Measurements from ENCODE around the gene CFAP20DC. TPM values are rescaled to one million over a fixed set of nuclear protein-coding genes. Genes with fewer than 3 reads are reported as not detected.

CFAP20DC gene
- total RNA-seq, 3 donors from 2014 or later (not counting 1 experiment from before 2014, with no cell fraction given), result 0.09 to 0.20 (median 0.18) TPM

- DNase-seq (no peak), ATAC-seq (no peak)
- H3K36me3 ChIP-seq (ENCODE audit: control insufficient read depth, insufficient read depth, low read length), result no peaks in the 10 kb centered on the region
- TF ChIP-seq, protein P1, sequence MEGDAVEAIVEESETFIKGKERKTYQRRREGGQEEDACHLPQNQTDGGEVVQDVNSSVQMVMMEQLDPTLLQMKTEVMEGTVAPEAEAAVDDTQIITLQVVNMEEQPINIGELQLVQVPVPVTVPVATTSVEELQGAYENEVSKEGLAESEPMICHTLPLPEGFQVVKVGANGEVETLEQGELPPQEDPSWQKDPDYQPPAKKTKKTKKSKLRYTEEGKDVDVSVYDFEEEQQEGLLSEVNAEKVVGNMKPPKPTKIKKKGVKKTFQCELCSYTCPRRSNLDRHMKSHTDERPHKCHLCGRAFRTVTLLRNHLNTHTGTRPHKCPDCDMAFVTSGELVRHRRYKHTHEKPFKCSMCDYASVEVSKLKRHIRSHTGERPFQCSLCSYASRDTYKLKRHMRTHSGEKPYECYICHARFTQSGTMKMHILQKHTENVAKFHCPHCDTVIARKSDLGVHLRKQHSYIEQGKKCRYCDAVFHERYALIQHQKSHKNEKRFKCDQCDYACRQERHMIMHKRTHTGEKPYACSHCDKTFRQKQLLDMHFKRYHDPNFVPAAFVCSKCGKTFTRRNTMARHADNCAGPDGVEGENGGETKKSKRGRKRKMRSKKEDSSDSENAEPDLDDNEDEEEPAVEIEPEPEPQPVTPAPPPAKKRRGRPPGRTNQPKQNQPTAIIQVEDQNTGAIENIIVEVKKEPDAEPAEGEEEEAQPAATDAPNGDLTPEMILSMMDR (IDR thresholded peaks at IDR 0.05), result no peak
- no peak overlapping the region for H3K27ac ChIP-seq (ENCODE audit: low read length)
- no peaks in the 10 kb centered on the region for H3K4me1 ChIP-seq (ENCODE audit: control insufficient read depth, insufficient read depth, low read length)
- no peaks in the 10 kb centered on the region for H3K9me3 ChIP-seq (ENCODE audit: control insufficient read depth, insufficient read depth, low read length)
- H3K27me3 ChIP-seq (ENCODE audit: control insufficient read depth, insufficient read depth, low read length), result no peaks in the 10 kb centered on the region
- H3K4me3 Mint-ChIP-seq, result no peak overlapping the region
- peaks cover 0 to 4% of the 10 kb centered on the region in 2 donors for H3K9me3 Mint-ChIP-seq
- peaks cover 0 to 8% of the 10 kb centered on the region in 2 donors for H3K27me3 Mint-ChIP-seq (ENCODE audit: low read depth in 2 of 2)
- no peak overlapping the region for H3K4me3 ChIP-seq (ENCODE audit: low read length)
- no peak overlapping the region for H3K27ac Mint-ChIP-seq
- intact Hi-C loops (cut with micrococcal nuclease), result no loop called here
- H3K4me1 Mint-ChIP-seq, result peaks cover 0 to 5% of the 10 kb centered on the region in 2 donors
- H3K36me3 Mint-ChIP-seq, result no peaks in the 10 kb centered on the region
These were observed 59.9 kb downstream of the CFAP20DC start for GRCh38 chr3:58989955-58990354.

- H3K27ac Mint-ChIP-seq, result no peak overlapping the region
- H3K9me3 Mint-ChIP-seq, result peaks cover 0 to 4% of the 10 kb centered on the region in 2 donors
- H3K27ac ChIP-seq (ENCODE audit: low read length), result no peak overlapping the region
- no peak overlapping the region for H3K4me3 Mint-ChIP-seq
- TF ChIP-seq, protein P1 (IDR thresholded peaks at IDR 0.05), result no peak
- H3K36me3 ChIP-seq (ENCODE audit: control insufficient read depth, insufficient read depth, low read length), result no peaks in the 10 kb centered on the region
- no peaks in the 10 kb centered on the region for H3K36me3 Mint-ChIP-seq
- H3K4me1 Mint-ChIP-seq, result no peaks in the 10 kb centered on the region
- DNase-seq (no peak), ATAC-seq (no peak)
- no peak overlapping the region for H3K4me3 ChIP-seq (ENCODE audit: low read length)
- H3K27me3 ChIP-seq (ENCODE audit: control insufficient read depth, insufficient read depth, low read length), result no peaks in the 10 kb centered on the region
- peaks cover 0 to 8% of the 10 kb centered on the region in 2 donors for H3K27me3 Mint-ChIP-seq (ENCODE audit: low read depth in 2 of 2)
- H3K4me1 ChIP-seq (ENCODE audit: control insufficient read depth, insufficient read depth, low read length), result no peaks in the 10 kb centered on the region
- intact Hi-C loops (cut with micrococcal nuclease), result no loop called here
- H3K9me3 ChIP-seq (ENCODE audit: control insufficient read depth, insufficient read depth, low read length), result no peaks in the 10 kb centered on the region
These were observed 60.7 kb downstream of the CFAP20DC start for GRCh38 chr3:58989163-58989562.

- 96% methylated on average over 3 of the region's 3 CpGs for WGBS (ENCODE audit: insufficient coverage)
- H3K27me3 ChIP-seq (ENCODE audit: control insufficient read depth, insufficient read depth, low read length), result no peaks in the 10 kb centered on the region
- intact Hi-C loops (cut with micrococcal nuclease), result no loop called here
- Mint-ChIP-seq H3K36me3 (no peaks in the 10 kb centered on the region), H3K9me3 (peaks cover 0 to 4% of the 10 kb centered on the region in 2 donors), H3K27ac (no peak overlapping the region), H3K4me1 (no peaks in the 10 kb centered on the region), H3K4me3 (no peak overlapping the region), H3K27me3 (ENCODE audit: low read depth in 2 of 2) (no peaks in the 10 kb centered on the region)
- TF ChIP-seq, protein P1 (IDR thresholded peaks at IDR 0.05), result no peak
- H3K9me3 ChIP-seq (ENCODE audit: control insufficient read depth, insufficient read depth, low read length), result no peaks in the 10 kb centered on the region
- no peak overlapping the region for H3K4me3 ChIP-seq (ENCODE audit: low read length)
- H3K4me1 ChIP-seq (ENCODE audit: control insufficient read depth, insufficient read depth, low read length), result no peaks in the 10 kb centered on the region
- ATAC-seq (no peak), DNase-seq (no peak)
- H3K27ac ChIP-seq (ENCODE audit: low read length), result no peak overlapping the region
- H3K36me3 ChIP-seq (ENCODE audit: control insufficient read depth, insufficient read depth, low read length), result no peaks in the 10 kb centered on the region
These were observed 61.8 kb downstream of the CFAP20DC start for GRCh38 chr3:58988041-58988440.

- WGBS (ENCODE audit: insufficient coverage), result 87% methylated on average over 3 of the region's 4 CpGs
- no peaks in the 10 kb centered on the region for H3K36me3 Mint-ChIP-seq
These were observed 63.2 kb downstream of the CFAP20DC start for GRCh38 chr3:58986654-58987053.

More at GRCh38 chr3:58986654-58987053, 63.2 kb downstream of the CFAP20DC start:
- DNase-seq (no peak), ATAC-seq (no peak)
- no peaks in the 10 kb centered on the region for H3K4me1 ChIP-seq (ENCODE audit: control insufficient read depth, insufficient read depth, low read length)
- intact Hi-C loops (cut with micrococcal nuclease), result no loop called here
- H3K9me3 ChIP-seq (ENCODE audit: control insufficient read depth, insufficient read depth, low read length), result no peaks in the 10 kb centered on the region
- TF ChIP-seq, protein P1 (IDR thresholded peaks at IDR 0.05), result no peak
- Mint-ChIP-seq H3K27me3 (ENCODE audit: low read depth in 2 of 2) (no peaks in the 10 kb centered on the region), H3K4me3 (no peak overlapping the region), H3K4me1 (no peaks in the 10 kb centered on the region), H3K27ac (no peak overlapping the region), H3K9me3 (peaks cover 0 to 4% of the 10 kb centered on the region in 2 donors)
- H3K27me3 ChIP-seq (ENCODE audit: control insufficient read depth, insufficient read depth, low read length), result no peaks in the 10 kb centered on the region
- H3K4me3 ChIP-seq (ENCODE audit: low read length), result no peak overlapping the region
- H3K36me3 ChIP-seq (ENCODE audit: control insufficient read depth, insufficient read depth, low read length), result no peaks in the 10 kb centered on the region
- H3K27ac ChIP-seq (ENCODE audit: low read length), result no peak overlapping the region
